Effector memory CD8-positive, alpha-beta T cell (primary cell): Measurements from ENCODE around the gene CCL17.
"Not testable (repeated sequence)": the region's sequence is repeated elsewhere in the genome, so short reads cannot be mapped to it uniquely, and the experiment has no call there.

ENCODE experiments used
- ATAC-seq: fragments of 150-1000 bp; cut with Tn5 transposase; replicated peaks from 2 replicates; pipeline ENCODE4 v1.10.0; 2021; ENCODE audit warnings: mild to moderate bottlenecking, moderate library complexity
- DNase-seq, 3 experiments: peaks; one replicate each; pipeline ENCODE4 v3.0.0; 2021
- H3K27ac Mint-ChIP-seq, 2 donors: one replicate each; pipeline ENCODE4 v1.8.0; 2022; ENCODE audit warnings: mild to moderate bottlenecking in 2 of 2, mixed read lengths in 2 of 2, moderate library complexity in 2 of 2
- H3K27me3 Mint-ChIP-seq, 2 donors: one replicate each; pipeline ENCODE4 v1.8.0; 2022; ENCODE audit warnings: mixed read lengths in 2 of 2
- H3K36me3 Mint-ChIP-seq: one replicate; pipeline ENCODE4 v1.8.0; 2022; ENCODE audit warnings: mild to moderate bottlenecking, moderate library complexity, mixed read lengths; ENCODE audit not compliant: insufficient read depth
- H3K4me1 Mint-ChIP-seq, 2 donors: one replicate each; pipeline ENCODE4 v1.8.0; 2022; ENCODE audit warnings: low read depth in 2 of 2, mixed read lengths in 2 of 2
- H3K4me3 Mint-ChIP-seq, 2 donors: one replicate each; pipeline ENCODE4 v1.8.0; 2022; ENCODE audit warnings: mild to moderate bottlenecking in 2 of 2, mixed read lengths in 2 of 2, moderate library complexity in 2 of 2
- H3K9me3 Mint-ChIP-seq, 2 donors: one replicate each; pipeline ENCODE4 v1.8.0; 2022; ENCODE audit warnings: mixed read lengths in 2 of 2

The CCL17 gene

GRCh38 chr16:57416084-57416483, 11.5 kb downstream of the CCL17 start:
- H3K36me3 Mint-ChIP-seq, result peaks cover 10% of the 10 kb centered on the region
- peaks cover 12 to 18% of the 10 kb centered on the region in 2 donors for H3K4me1 Mint-ChIP-seq
- no peaks in the 10 kb centered on the region for H3K9me3 Mint-ChIP-seq
- H3K4me3 Mint-ChIP-seq, result peak overlapping the region; percentile 22 to 34
- no peak for DNase-seq
- H3K27me3 Mint-ChIP-seq, result peaks cover 0 to under 1% of the 10 kb centered on the region in 2 donors
- no peak for ATAC-seq
- H3K27ac Mint-ChIP-seq, result peak overlapping the region; percentile 72 to 89

GRCh38 chr16:57419506-57419905, 14.9 kb downstream of the CCL17 start:
- DNase-seq (no peak), ATAC-seq (no peak)
- Mint-ChIP-seq H3K36me3 (peaks cover 10% of the 10 kb centered on the region), H3K27ac (peak overlapping the region in 1 of 2 donors; percentile 89), H3K4me1 (peaks cover 12 to 18% of the 10 kb centered on the region in 2 donors), H3K9me3 (no peaks in the 10 kb centered on the region), H3K4me3 (peak overlapping the region; percentile 15 to 65), H3K27me3 (no peaks in the 10 kb centered on the region)

- Mint-ChIP-seq H3K36me3 (peaks cover 4% of the 10 kb centered on the region), H3K9me3 (no peaks in the 10 kb centered on the region), H3K27ac (peak overlapping the region in 1 of 2 donors; percentile 53), H3K4me1 (peaks cover 3 to 10% of the 10 kb centered on the region in 2 donors), H3K27me3 (no peaks in the 10 kb centered on the region), H3K4me3 (no peak overlapping the region)
- no peak for DNase-seq
- ATAC-seq, result no peak
Measured at GRCh38 chr16:57422026-57422944, 17.7 kb downstream of the CCL17 start.

GRCh38 chr16:57423152-57423551, 18.6 kb downstream of the CCL17 start:
- no peaks in the 10 kb centered on the region for H3K9me3 Mint-ChIP-seq
- H3K4me1 Mint-ChIP-seq, result peaks cover 3 to 5% of the 10 kb centered on the region in 2 donors
- H3K36me3 Mint-ChIP-seq, result peaks cover 4% of the 10 kb centered on the region
- no peak overlapping the region for H3K27ac Mint-ChIP-seq
- H3K27me3 Mint-ChIP-seq, result no peaks in the 10 kb centered on the region
- DNase-seq (no peak), ATAC-seq (no peak)
- H3K4me3 Mint-ChIP-seq, result no peak overlapping the region

- Mint-ChIP-seq H3K27ac (peak overlapping the region in 1 of 2 donors; percentile 33), H3K27me3 (no peaks in the 10 kb centered on the region), H3K4me3 (no peak overlapping the region), H3K9me3 (no peaks in the 10 kb centered on the region), H3K36me3 (peaks cover 10% of the 10 kb centered on the region), H3K4me1 (no peaks in the 10 kb centered on the region)
- ATAC-seq, result no peak
- no peak for DNase-seq
Measured at GRCh38 chr16:57424583-57424982, 20.0 kb downstream of the CCL17 start.

- H3K9me3 Mint-ChIP-seq, result no peaks in the 10 kb centered on the region
- no peak overlapping the region for H3K27ac Mint-ChIP-seq
- DNase-seq (no peak), ATAC-seq (no peak)
- H3K36me3 Mint-ChIP-seq, result peaks cover 26% of the 10 kb centered on the region
- no peak overlapping the region for H3K4me3 Mint-ChIP-seq
- no peaks in the 10 kb centered on the region for H3K27me3 Mint-ChIP-seq
- H3K4me1 Mint-ChIP-seq, result no peaks in the 10 kb centered on the region
Measured at GRCh38 chr16:57426356-57426755, 21.8 kb downstream of the CCL17 start.

- no peak overlapping the region for H3K27ac Mint-ChIP-seq
- no peaks in the 10 kb centered on the region for H3K27me3 Mint-ChIP-seq
- DNase-seq (no peak), ATAC-seq (no peak)
- no peaks in the 10 kb centered on the region for H3K4me1 Mint-ChIP-seq
- H3K36me3 Mint-ChIP-seq, result peaks cover 36% of the 10 kb centered on the region
- H3K4me3 Mint-ChIP-seq, result no peak overlapping the region
- no peaks in the 10 kb centered on the region for H3K9me3 Mint-ChIP-seq
Measured at GRCh38 chr16:57427307-57427706, 22.7 kb downstream of the CCL17 start.

GRCh38 chr16:57427824-57428223, 23.3 kb downstream of the CCL17 start:
- no peaks in the 10 kb centered on the region for H3K9me3 Mint-ChIP-seq
- no peak overlapping the region for H3K4me3 Mint-ChIP-seq
- ATAC-seq (no peak), DNase-seq (no peak)
- H3K27ac Mint-ChIP-seq, result no peak overlapping the region
- H3K36me3 Mint-ChIP-seq, result peaks cover 41% of the 10 kb centered on the region
- no peaks in the 10 kb centered on the region for H3K27me3 Mint-ChIP-seq
- H3K4me1 Mint-ChIP-seq, result no peaks in the 10 kb centered on the region

GRCh38 chr16:57430955-57431354, 26.4 kb downstream of the CCL17 start:
- no peaks in the 10 kb centered on the region for H3K27me3 Mint-ChIP-seq
- no peak for DNase-seq
- H3K4me3 Mint-ChIP-seq, result no peak overlapping the region
- H3K27ac Mint-ChIP-seq, result no peak overlapping the region
- H3K36me3 Mint-ChIP-seq, result peaks cover 59% of the 10 kb centered on the region
- H3K9me3 Mint-ChIP-seq, result no peaks in the 10 kb centered on the region
- H3K4me1 Mint-ChIP-seq, result no peaks in the 10 kb centered on the region
- ATAC-seq, result no peak

GRCh38 chr16:57432505-57432904, 27.9 kb downstream of the CCL17 start:
- Mint-ChIP-seq H3K27me3 (no peaks in the 10 kb centered on the region), H3K27ac (no peak overlapping the region), H3K36me3 (peaks cover 58% of the 10 kb centered on the region), H3K4me3 (no peak overlapping the region), H3K4me1 (no peaks in the 10 kb centered on the region), H3K9me3 (no peaks in the 10 kb centered on the region)
- DNase-seq (no peak), ATAC-seq (no peak)

- Mint-ChIP-seq H3K9me3 (no peaks in the 10 kb centered on the region), H3K27me3 (no peaks in the 10 kb centered on the region), H3K4me3 (no peak overlapping the region), H3K36me3 (peaks cover 59% of the 10 kb centered on the region), H3K4me1 (no peaks in the 10 kb centered on the region), H3K27ac (no peak overlapping the region)
- ATAC-seq, result no peak
- no peak for DNase-seq
Measured at GRCh38 chr16:57432989-57433388, 28.4 kb downstream of the CCL17 start.

GRCh38 chr16:57434003-57434402, 29.4 kb downstream of the CCL17 start:
- Mint-ChIP-seq H3K9me3 (no peaks in the 10 kb centered on the region), H3K27ac (no peak overlapping the region), H3K27me3 (no peaks in the 10 kb centered on the region), H3K4me3 (no peak overlapping the region), H3K36me3 (peaks cover 69% of the 10 kb centered on the region), H3K4me1 (no peaks in the 10 kb centered on the region)
- ATAC-seq, result no peak
- DNase-seq, result no peak

- Mint-ChIP-seq H3K36me3 (peaks cover 61% of the 10 kb centered on the region), H3K27ac (no peak overlapping the region), H3K4me1 (no peaks in the 10 kb centered on the region), H3K9me3 (peaks cover 0 to 3% of the 10 kb centered on the region in 2 donors), H3K4me3 (no peak overlapping the region), H3K27me3 (no peaks in the 10 kb centered on the region)
- DNase-seq (no peak), ATAC-seq (no peak)
Measured at GRCh38 chr16:57435838-57436237, 31.3 kb downstream of the CCL17 start.

- H3K36me3 Mint-ChIP-seq, result peaks cover 31% of the 10 kb centered on the region
- not testable (repeated sequence) for H3K4me3 Mint-ChIP-seq, DNase-seq, ATAC-seq, H3K9me3 Mint-ChIP-seq, H3K27ac Mint-ChIP-seq, H3K27me3 Mint-ChIP-seq, H3K4me1 Mint-ChIP-seq
Measured at GRCh38 chr16:57439947-57440346, 35.4 kb downstream of the CCL17 start.
